GM19463 (cell line): ENCODE results near the gene CCDC149.

ENCODE experiments used
- ATAC-seq: cut with Tn5 transposase; IDR thresholded peaks from one replicate; pipeline ENCODE4 v1.9.1; 2021; ENCODE audit warnings: mild to moderate bottlenecking, moderate library complexity; ENCODE audit not compliant: unreplicated experiment

Gene CCDC149

GRCh38 chr4:24805566-24805965, 107.3 kb downstream of the CCDC149 start:
- ATAC-seq: no peak

GRCh38 chr4:24805067-24805466, 107.8 kb downstream of the CCDC149 start:
- ATAC-seq: no peak

GRCh38 chr4:24802648-24803047, 110.2 kb downstream of the CCDC149 start:
- no peak for ATAC-seq

GRCh38 chr4:24801136-24801855, 111.5 kb downstream of the CCDC149 start:
- ATAC-seq: no peak

- no peak for ATAC-seq
These were observed 112.4 kb downstream of the CCDC149 start for GRCh38 chr4:24800325-24800895.

- no peak for ATAC-seq
These were observed 113.1 kb downstream of the CCDC149 start for GRCh38 chr4:24799544-24800324.

GRCh38 chr4:24799196-24799543, 113.7 kb downstream of the CCDC149 start:
- no peak for ATAC-seq

- ATAC-seq: no peak
These were observed 114.7 kb downstream of the CCDC149 start for GRCh38 chr4:24798036-24798610.

GRCh38 chr4:24796620-24797019, 116.2 kb downstream of the CCDC149 start:
- ATAC-seq: no peak

GRCh38 chr4:24795666-24796381, 117.0 kb downstream of the CCDC149 start:
- ATAC-seq: no peak

- no peak for ATAC-seq
These were observed 117.8 kb downstream of the CCDC149 start, which contains the start of gene SOD3 for GRCh38 chr4:24794916-24795665. TSS of gene SOD3 (plus strand) at chr4:24795573. CDS start at chr4:24799522, 3,949 bp downstream.

- ATAC-seq: no peak
These were observed 118.4 kb downstream of the CCDC149 start for GRCh38 chr4:24794480-24794879.

GRCh38 chr4:24794051-24794450, 118.8 kb downstream of the CCDC149 start:
- no peak for ATAC-seq

GRCh38 chr4:24793219-24794005, 119.4 kb downstream of the CCDC149 start:
- no peak for ATAC-seq

GRCh38 chr4:24792552-24792951, 120.3 kb downstream of the CCDC149 start:
- no peak for ATAC-seq

GRCh38 chr4:24791043-24791442, 121.8 kb downstream of the CCDC149 start:
- ATAC-seq: no peak

GRCh38 chr4:24783506-24783905, 129.3 kb downstream of the CCDC149 start:
- ATAC-seq: no peak

- no peak for ATAC-seq
These were observed 130.7 kb downstream of the CCDC149 start for GRCh38 chr4:24781999-24782745.
